ENCODE data around the gene NLN.
"Not testable (repeated sequence)": the region's sequence is repeated elsewhere in the genome, so short reads cannot be mapped to it uniquely, and the experiment has no call there.

Gene NLN

GRCh38 chr5:65721720-65722574 is at the start of gene NLN, which contains the start of gene SGTB:
Gene NLN (plus strand): TSS chr5:65722205. CDS start chr5:65722374, 169 bp downstream.
Gene SGTB (minus strand): TSS chr5:65722109. CDS start chr5:65720807, 1,302 bp downstream.
- DNase-seq = peak; percentile 85

DNA sequence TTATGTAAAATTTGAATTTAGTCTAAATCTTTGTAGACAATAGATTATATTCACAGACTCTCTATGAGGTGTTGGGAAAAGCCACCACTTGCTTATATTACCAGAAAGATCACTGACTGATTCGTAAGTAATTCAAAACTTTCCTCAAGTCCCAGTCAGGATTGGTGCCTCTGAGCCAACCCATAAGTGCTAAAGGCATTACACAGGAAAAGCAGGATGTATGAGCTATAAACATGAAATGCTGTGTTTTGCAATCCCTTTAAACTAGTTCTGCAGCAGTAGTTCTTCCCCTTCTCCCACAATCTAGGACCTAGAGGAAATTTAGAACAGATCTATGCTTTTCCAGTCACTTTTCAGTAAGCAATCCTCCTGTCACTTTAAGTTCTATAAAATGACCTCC is 49.2 kb upstream of the NLN start:
- DNase-seq = peak; percentile 85

DNA sequence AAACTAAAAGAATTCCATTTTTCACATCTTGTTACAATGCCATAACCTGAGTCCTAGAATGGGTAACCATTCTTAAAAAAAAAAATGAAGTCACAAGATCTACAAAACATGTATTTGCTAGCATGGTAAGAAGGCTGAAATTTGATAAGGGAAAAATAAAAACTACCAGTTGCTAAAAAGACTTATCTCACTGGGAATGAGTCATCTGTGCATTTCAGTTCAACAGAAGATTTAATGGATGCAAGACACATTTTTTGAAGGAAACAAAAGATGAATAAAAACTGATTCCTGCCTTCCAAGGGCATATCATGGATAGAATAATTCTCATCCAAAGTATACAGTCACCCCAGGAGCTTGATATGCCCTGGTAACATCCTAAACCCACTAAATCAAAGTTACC is 47.3 kb upstream of the NLN start:
- no peak for DNase-seq

GRCh38 chr5:65676056-65676455 is 45.9 kb upstream of the NLN start:
- DNase-seq = not testable (repeated sequence)

DNA sequence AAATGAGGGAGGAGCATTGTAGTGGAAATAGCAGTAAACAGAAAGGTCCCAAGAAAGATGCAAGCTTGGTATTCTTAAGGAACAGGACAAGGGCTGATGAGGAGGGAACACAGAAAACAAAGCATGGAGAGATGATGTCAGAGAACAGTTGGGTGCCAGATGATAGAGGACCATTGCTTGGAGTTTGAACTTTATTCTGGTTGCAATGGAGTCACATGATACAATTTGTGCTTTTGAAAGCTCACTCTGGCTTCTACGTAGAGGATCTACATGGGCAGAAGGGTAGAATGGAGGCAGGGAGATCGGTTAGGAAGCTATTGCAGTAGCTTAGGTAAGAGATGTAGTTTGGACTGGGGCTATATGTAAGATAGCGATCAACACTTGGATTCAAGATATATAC is 39.9 kb upstream of the NLN start:
- DNase-seq = no peak

GRCh38 chr5:65693121-65693520 is 28.9 kb upstream of the NLN start:
- DNase-seq = no peak

DNA sequence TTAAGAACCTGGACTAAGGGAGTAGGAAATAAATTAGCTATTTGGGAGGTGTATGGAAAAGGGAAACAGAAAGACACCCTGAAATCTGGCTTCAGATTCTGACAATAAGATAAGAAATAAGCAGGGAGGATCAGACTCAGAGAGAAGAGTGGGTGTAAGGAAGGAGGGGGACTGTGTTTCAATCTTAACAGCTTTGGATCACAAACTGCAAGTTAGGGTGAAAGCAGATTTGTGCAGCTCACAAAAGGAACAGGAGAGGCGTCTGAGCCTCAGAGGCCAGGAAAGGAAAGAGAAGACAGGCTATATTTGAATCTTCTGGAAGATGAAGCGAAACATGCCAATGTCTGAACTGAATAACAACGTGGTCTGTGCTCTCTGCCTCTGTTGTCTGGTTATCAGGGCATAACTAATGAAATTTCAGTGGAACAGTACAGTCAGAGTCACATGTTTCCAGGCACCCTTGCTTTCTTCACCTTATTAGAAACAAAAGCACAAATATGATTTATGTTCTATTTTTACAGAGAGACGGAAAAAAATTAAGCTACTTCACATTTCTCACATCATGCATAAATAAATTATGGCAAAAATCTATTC is 26.7 kb upstream of the NLN start:
- no peak for DNase-seq

DNA sequence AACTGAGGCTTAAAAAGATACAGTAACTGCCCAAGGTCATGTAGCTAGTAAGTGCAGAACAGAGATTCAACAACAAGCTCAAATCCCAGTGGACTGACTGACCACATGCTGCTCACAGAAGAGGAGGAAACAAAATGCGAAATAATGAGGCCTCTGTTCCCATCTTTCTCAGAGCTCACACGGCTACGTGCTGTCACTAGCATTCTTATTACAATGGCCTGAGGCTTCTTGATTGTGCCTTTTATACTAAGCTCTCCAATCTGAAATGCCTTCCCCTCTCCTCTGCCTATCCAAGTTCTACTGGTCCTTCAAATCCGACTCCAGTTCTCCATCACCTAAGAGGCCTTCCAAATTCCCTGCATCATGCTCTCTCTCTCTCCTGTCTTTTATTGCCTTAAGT is 26.1 kb upstream of the NLN start:
- no peak for DNase-seq

- DNase-seq = no peak
Observed at GRCh38 chr5:65696892-65697291, 25.1 kb upstream of the NLN start.

DNA sequence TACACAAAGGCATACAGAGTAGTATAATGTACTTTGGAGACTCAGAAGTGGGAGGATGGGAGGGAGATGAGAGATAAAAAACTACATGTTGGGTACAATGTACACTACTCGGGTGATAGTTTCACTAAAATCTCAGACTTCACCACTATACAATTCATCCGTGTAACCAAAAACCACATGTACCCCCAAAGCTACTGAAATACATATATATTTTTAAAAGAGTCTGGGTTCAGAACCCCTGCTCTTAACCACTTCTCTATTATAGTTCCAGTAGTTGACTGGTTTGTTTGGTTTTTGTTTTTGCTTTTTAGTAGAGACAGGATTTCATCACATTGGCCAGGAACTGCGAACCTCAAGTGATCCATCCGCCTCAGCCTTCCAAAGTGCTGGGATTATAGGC is 22.7 kb upstream of the NLN start:
- DNase-seq = no peak

DNA sequence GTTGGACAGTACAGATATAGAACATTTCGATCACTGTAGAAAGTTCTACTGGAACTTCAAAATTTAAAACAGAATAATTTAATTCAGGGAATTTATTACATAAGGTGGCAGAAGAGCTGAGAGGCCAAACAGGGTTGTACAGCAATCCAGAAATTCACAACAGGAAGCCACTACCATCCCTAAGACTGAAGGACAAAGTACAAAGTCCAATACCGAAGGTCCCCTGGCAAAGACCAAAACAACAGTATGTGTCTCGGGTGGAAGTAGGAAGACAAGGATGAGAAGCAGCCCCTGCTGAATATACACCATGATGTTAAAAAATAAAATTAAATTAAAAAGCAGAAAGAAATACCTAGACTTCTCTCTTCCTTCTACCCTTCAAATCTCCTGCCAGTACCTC is 20.0 kb upstream of the NLN start:
- DNase-seq = no peak

GRCh38 chr5:65704621-65705239 is 17.3 kb upstream of the NLN start:
- DNase-seq = no peak

- DNase-seq = no peak
Observed at GRCh38 chr5:65707663-65708062, 14.3 kb upstream of the NLN start.

GRCh38 chr5:65708145-65708544 is 13.9 kb upstream of the NLN start:
- no peak for DNase-seq

- DNase-seq = no peak
Observed at GRCh38 chr5:65718576-65719310, 3.3 kb upstream of the NLN start.

DNA sequence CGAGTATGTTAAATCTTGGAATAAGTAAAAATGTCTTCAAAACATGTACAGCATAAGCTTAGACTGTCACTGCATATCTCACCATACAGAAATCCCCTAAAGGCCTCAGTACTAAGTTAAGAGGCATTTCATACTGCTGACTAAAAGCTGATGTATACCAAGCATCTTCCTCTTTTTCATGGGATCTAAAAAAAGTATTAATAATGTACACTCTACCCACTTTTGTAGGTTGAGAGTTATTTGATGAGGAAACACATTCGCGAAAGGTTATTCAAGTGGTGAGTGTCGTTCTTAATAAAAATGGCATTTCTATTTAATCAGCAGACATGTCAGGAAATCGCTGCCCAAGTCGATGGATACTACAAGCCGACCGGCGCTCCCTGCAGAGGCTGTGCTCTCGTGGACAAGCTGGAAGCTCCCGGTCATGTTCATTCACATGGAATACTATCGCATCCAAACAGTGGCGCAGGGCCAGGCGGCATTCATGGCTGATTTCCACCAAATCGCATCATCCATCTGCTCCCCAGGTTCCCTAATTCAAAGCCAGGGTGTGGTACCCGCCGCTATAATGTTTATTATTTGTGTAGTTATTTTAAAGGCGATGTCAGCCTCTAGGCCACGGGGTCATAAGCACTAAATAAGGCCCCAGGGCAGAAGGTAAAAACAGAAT is 820 bp upstream of the NLN start:
- DNase-seq = peak; percentile 78

DNA sequence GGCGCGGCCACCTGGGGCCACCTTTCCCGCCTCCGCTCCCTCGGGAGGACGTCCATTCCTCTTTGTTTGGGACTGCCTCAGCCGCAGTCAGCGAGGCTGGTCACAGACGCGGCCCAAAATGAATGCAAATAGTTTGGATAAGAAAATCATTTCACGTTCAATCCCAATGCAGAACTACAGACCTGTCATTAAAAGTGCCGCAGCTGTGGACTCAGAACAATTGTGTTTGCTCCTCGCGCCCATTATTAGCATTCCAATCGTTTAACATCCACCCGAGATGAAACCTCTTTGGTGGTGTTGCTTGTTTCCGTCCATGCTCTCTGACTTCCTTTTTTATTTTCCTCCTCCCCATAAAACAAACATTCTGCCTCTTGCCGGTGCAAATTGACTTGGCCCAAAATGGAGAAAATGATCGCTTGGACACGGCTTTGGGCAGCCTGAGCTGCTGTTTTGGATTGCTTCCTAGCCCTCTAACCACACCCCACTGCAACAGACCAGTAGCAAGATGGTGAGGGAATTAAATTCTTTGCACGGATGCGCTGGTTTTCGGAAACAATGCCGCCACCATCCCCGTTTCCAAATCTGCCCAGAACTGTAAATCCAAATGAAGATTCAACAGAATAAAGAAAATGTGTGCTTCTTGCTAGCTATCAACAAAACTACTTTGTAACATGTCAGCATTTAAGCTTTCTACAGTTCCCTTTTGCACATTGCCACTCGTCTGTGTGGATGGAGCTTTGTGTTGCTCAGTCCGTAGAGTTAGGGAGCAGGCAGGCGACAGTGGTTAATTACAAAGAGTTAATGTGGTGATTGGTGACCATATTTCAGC is 784 bp downstream of the NLN start:
- peak; percentile 74 for DNase-seq

DNA sequence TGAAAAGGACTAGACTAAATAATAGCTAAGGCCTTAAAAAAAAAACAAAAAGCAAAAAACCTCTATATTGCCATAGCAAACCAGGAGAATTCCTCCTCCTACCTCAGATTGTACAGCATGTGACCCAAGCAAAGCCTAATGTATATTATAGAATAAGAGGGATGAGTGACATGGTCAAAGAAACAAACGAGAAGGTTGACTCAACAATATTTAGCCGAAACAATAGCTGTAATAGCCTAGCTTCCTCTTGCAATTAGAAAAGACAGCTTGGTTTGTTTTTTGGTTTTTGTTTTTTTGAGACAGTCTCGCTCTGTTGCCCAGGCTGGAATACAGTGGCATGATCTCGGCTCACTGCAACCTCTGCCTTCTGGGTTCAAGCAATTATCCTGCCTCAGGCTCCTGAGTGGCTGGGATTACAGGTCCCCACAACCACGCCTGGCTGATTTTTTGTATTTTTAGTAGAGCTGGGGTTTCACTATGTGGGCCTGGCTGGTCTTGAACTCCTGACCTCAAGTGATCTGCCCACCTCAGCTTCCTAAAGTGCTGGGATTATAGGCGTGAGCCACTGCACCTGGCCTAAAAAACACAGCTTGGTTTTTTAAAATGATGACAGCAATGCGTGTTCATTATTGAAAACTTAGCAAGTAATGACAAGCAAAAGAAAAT is 5.6 kb downstream of the NLN start:
- no peak for DNase-seq

DNA sequence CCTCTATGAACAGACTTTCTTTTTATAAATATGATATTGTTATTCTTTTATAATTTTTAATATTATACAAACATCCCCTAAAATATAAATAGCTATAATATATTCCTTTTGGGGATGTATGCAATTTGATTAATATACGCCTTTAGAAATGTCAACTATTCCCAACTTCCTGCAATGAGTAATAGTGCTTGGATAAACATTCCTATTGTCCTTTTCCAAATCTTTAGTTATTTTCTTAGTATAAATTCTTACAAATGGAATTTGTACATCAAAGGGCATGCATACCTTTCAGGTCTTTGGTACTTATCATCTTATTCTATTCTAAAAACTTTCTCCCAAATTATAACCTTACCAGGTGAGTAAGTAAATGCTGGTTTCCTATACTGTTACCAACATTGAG is 6.2 kb downstream of the NLN start:
- peak; percentile 43 for DNase-seq

GRCh38 chr5:65730910-65731309 is 8.9 kb downstream of the NLN start:
- DNase-seq = no peak

DNA sequence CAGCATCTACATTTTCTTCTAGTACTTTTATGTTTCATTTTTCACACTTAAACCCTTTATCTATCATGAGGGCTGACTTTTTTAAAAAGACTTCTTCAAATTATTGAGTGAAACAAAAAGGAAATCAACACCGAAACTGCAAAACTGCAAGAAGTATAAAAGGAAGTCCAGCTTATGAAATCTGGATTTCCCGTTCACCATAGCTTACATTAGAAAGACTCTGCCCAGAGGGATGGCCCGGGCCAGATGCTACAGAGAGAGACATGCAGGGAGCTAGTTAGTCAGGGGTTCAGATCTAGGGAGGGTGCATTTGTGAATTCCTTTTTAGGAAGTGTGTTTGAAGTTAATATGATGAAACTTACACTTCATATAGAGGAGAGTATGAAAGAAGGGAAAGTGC is 10.0 kb downstream of the NLN start:
- DNase-seq = not testable (repeated sequence)

Data from HCEC 1CT (cell line).